HL-60 (cell line): ENCODE data around the gene ABHD5.
A peak's percentile ranks its signal among the peaks of the same experiment; 100 is the strongest.

Source experiments
- DNase-seq, 2 experiments: peaks; one replicate each; pipeline ENCODE4 v3.0.0-alpha.2; 2010 to 2020; ENCODE audit warnings: low read depth in 1 of 2, low spot score in 1 of 2
- H3K27ac ChIP-seq: fragments of 250-450 bp; sonication (Bioruptor Pico); replicated peaks from 2 replicates; pipeline ENCODE4 v1.5.1; 2020; ENCODE audit warnings: mild to moderate bottlenecking, moderate library complexity
- H3K27me3 ChIP-seq: fragments of 250-450 bp; sonication (Bioruptor Pico); 2 replicates; pipeline ENCODE4 v1.5.1; 2021; ENCODE audit warnings: mild to moderate bottlenecking, moderate library complexity; ENCODE audit not compliant: insufficient read depth, poor library complexity, severe bottlenecking
- H3K4me3 ChIP-seq: replicated peaks from 2 replicates; pipeline ENCODE4 v1.5.1; 2011; ENCODE audit warnings: mild to moderate bottlenecking, control low read depth, low read length; ENCODE audit not compliant: insufficient read depth
- CTCF ChIP-seq: IDR thresholded peaks from one replicate; pipeline ENCODE4 v1.5.1; 2011; ENCODE audit warnings: low read length, control low read depth, inconsistent platforms; ENCODE audit not compliant: insufficient read depth
- GABPA ChIP-seq: IDR thresholded peaks from 2 replicates; pipeline ENCODE4 v1.6.1; 2012; ENCODE audit warnings: low read depth
- POLR2AphosphoS5 ChIP-seq: IDR thresholded peaks from 2 replicates; pipeline ENCODE4 v1.6.1; 2012; ENCODE audit warnings: low read depth
- REST ChIP-seq: IDR thresholded peaks from 2 replicates; pipeline ENCODE4 v1.6.1; 2012; ENCODE audit warnings: low read depth; ENCODE audit not compliant: insufficient replicate concordance
- SPI1 ChIP-seq: IDR thresholded peaks from 2 replicates; pipeline ENCODE4 v1.6.1; 2012; ENCODE audit warnings: low read depth, mild to moderate bottlenecking, borderline replicate concordance

Gene ABHD5

GRCh38 chr3:43732747-43733425 lies 42.1 kb downstream of the ABHD5 start:
- no peak for DNase-seq
- Histone ChIP-seq H3K27ac (no peak overlapping the region), H3K27me3 (no peaks in the 10 kb centered on the region), H3K4me3 (no peak overlapping the region)
- TF ChIP-seq REST (peak; percentile 60), CTCF (no peak)

GRCh38 chr3:43733459-43734384 lies 43.0 kb downstream of the ABHD5 start:
- TF ChIP-seq POLR2AphosphoS5 (no peak), CTCF (no peak), GABPA (no peak), SPI1 (no peak), REST (no peak)
- H3K27me3 ChIP-seq: no peaks in the 10 kb centered on the region
- DNase-seq: no peak
- no peak overlapping the region for H3K4me3 ChIP-seq
- H3K27ac ChIP-seq: no peak overlapping the region

GRCh38 chr3:43734685-43735084 lies 43.9 kb downstream of the ABHD5 start:
- H3K4me3 ChIP-seq: no peak overlapping the region
- TF ChIP-seq POLR2AphosphoS5: no peak
- TF ChIP-seq CTCF: no peak
- TF ChIP-seq GABPA: no peak
- no peak for TF ChIP-seq SPI1
- no peak for TF ChIP-seq REST
- no peak for DNase-seq
- H3K27ac ChIP-seq: no peak overlapping the region
- no peaks in the 10 kb centered on the region for H3K27me3 ChIP-seq
